Keratinocyte (primary cell): ENCODE data around the gene RBM10. TPM values are rescaled to one million over a fixed set of nuclear protein-coding genes. Genes with fewer than 3 reads are reported as not detected.

Experiments
- DNase-seq: peaks from one replicate; pipeline ENCODE4 v3.0.0-alpha.2; 2011; ENCODE audit warnings: low read depth, missing footprints, low spot score
- FAIRE-seq: peaks from 2 replicates; lab custom pipeline; 2011; peaks lifted over from hg19 to GRCh38; lab: Jason Lieb, UNC
- H2AFZ ChIP-seq: 2 replicates; pipeline ENCODE4 v1.6.0; 2012; ENCODE audit warnings: low read length, control low read depth, inconsistent platforms; ENCODE audit not compliant: control insufficient read depth
- H3K27ac ChIP-seq: 2 replicates; pipeline ENCODE4 v1.5.1; 2011; ENCODE audit warnings: low read length; ENCODE audit not compliant: control insufficient read depth, insufficient read depth
- H3K27me3 ChIP-seq: 3 replicates; pipeline ENCODE4 v1.6.0; 2011; ENCODE audit warnings: low read length; ENCODE audit not compliant: control insufficient read depth, insufficient read depth; ENCODE audit errors: extremely low read depth
- H3K36me3 ChIP-seq, 2 experiments: 2 replicates in 1 of 2; 3 replicates in 1 of 2; pipeline ENCODE4 v1.5.1; 2011; ENCODE audit warnings: low read length in 2 of 2, mild to moderate bottlenecking in 1 of 2; ENCODE audit not compliant: control insufficient read depth in 2 of 2, insufficient read depth in 2 of 2; ENCODE audit errors: extremely low read depth in 1 of 2
- H3K4me1 ChIP-seq: 3 replicates; pipeline ENCODE4 v1.5.1; 2011; ENCODE audit warnings: low read length; ENCODE audit not compliant: control insufficient read depth, insufficient read depth; ENCODE audit errors: extremely low read depth
- H3K4me2 ChIP-seq: 3 replicates; pipeline ENCODE4 v1.6.0; 2011; ENCODE audit warnings: low read depth, low read length; ENCODE audit not compliant: control insufficient read depth, insufficient read depth; ENCODE audit errors: extremely low read depth
- H3K4me3 ChIP-seq, 3 experiments: fragments of 200-600 bp in 1 of 3; sonication (generic) in 1 of 3; 2 replicates in 2 of 3; 3 replicates in 1 of 3; pipeline ENCODE4 v1.5.1; 2011 to 2016; ENCODE audit warnings: low read length in 3 of 3, mild to moderate bottlenecking in 3 of 3, control low read depth in 2 of 3, inconsistent platforms in 1 of 3, low read depth in 1 of 3, mixed read lengths in 1 of 3, mixed run types in 1 of 3, moderate library complexity in 1 of 3; ENCODE audit not compliant: control insufficient read depth in 2 of 3, insufficient read depth in 2 of 3; ENCODE audit errors: extremely low read depth in 1 of 3
- H3K79me2 ChIP-seq: 2 replicates; pipeline ENCODE4 v1.6.0; 2012; ENCODE audit warnings: low read length; ENCODE audit not compliant: control insufficient read depth, insufficient read depth
- H3K9ac ChIP-seq: 3 replicates; pipeline ENCODE4 v1.6.0; 2011; ENCODE audit warnings: low read length; ENCODE audit not compliant: control insufficient read depth, insufficient read depth; ENCODE audit errors: extremely low read depth
- H3K9me1 ChIP-seq: 3 replicates; pipeline ENCODE4 v1.6.0; 2011; ENCODE audit warnings: low read length; ENCODE audit not compliant: control insufficient read depth, insufficient read depth; ENCODE audit errors: extremely low read depth
- H3K9me3 ChIP-seq: 2 replicates; pipeline ENCODE4 v1.5.1; 2012; ENCODE audit warnings: low read depth, low read length; ENCODE audit not compliant: control insufficient read depth
- H4K20me1 ChIP-seq: 3 replicates; pipeline ENCODE4 v1.6.0; 2011; ENCODE audit warnings: low read length; ENCODE audit not compliant: control insufficient read depth, insufficient read depth; ENCODE audit errors: extremely low read depth
- CTCF ChIP-seq, 3 experiments: IDR thresholded peaks in 1 of 3; conservative IDR thresholded peaks in 1 of 3; optimal IDR thresholded peaks in 1 of 3; 2 replicates in 2 of 3; 3 replicates in 1 of 3; pipeline versions ENCODE3 to v1.5.1; 2011; ENCODE audit warnings: low read length in 3 of 3, mild to moderate bottlenecking in 3 of 3, moderate library complexity in 2 of 3, control low read depth in 1 of 3, inconsistent platforms in 1 of 3; ENCODE audit not compliant: insufficient read depth in 2 of 3; ENCODE audit errors: extremely low read depth in 1 of 3
- EZH2 ChIP-seq: IDR thresholded peaks from one replicate; pipeline ENCODE4 v1.6.1; 2012; ENCODE audit warnings: inconsistent platforms, mild to moderate bottlenecking, low read length, moderate library complexity
- dilution Hi-C: fragments of 300-500 bp; cut with MboI; formaldehyde crosslinking; loops from one replicate; pipeline ENCODE4 v1.7.0; 2020; ENCODE audit warnings: low sequenced_read_pairs; ENCODE audit not compliant: extremely low pct_ligation_motif_present
- polyA plus RNA-seq, 5 experiments: library from polyadenylated mRNA; depleted of rRNA in 3 of 5; stranded (reverse) in 3 of 5; stranded (forward) in 1 of 5; unstranded in 1 of 5; fragments of >200 nt; gene quantifications; 1 replicate in 1 of 5; 2 replicates in 3 of 5; 3 replicates in 1 of 5; pipeline versions ENCODE4 v1.2.1 to v1.2.3, GENCODE V29; 2011 to 2012; ENCODE audit warnings: missing spikeins in 2 of 5, low read depth in 1 of 5, low replicate concordance in 1 of 5

The RBM10 gene
- polyA plus RNA-seq, 1 donor (not counting 4 experiments of a cell fraction or from before 2014, with no cell fraction given), result 10.8 TPM

GRCh38 chrX:47156611-47157520 is 11.8 kb downstream of the RBM10 start:
- peaks cover 0 to 3% of the 10 kb centered on the region in 2 experiments for H3K36me3 ChIP-seq
- dilution Hi-C loops, result no loop called here
- no peak for FAIRE-seq

GRCh38 chrX:47158131-47158530 is 13.1 kb downstream of the RBM10 start:
- no peaks in the 10 kb centered on the region for H3K9me3 ChIP-seq
- H3K79me2 ChIP-seq, result peaks cover 43% of the 10 kb centered on the region
- peaks cover 0 to 3% of the 10 kb centered on the region in 2 experiments for H3K36me3 ChIP-seq
- peaks cover 3% of the 10 kb centered on the region for H4K20me1 ChIP-seq
- no peak overlapping the region for H3K4me3 ChIP-seq
- no peaks in the 10 kb centered on the region for H3K4me1 ChIP-seq
- dilution Hi-C loops, result no loop called here
- TF ChIP-seq EZH2 (no peak), CTCF (optimal IDR thresholded peaks at IDR 0.05 in 1 of 3, IDR thresholded peaks at IDR 0.05 in 1 of 3, conservative IDR thresholded peaks at IDR 0.05 in 1 of 3; ENCODE audit: extremely low read depth in 1 of 3, insufficient read depth in 2 of 3, low read length in 3 of 3) (no peak)
- FAIRE-seq, result no peak
- H3K27ac ChIP-seq, result no peak overlapping the region
- H3K9me1 ChIP-seq, result no peaks in the 10 kb centered on the region
- no peak overlapping the region for H3K9ac ChIP-seq
- H2AFZ ChIP-seq, result no peak overlapping the region
- DNase-seq, result no peak
- no peak overlapping the region for H3K4me2 ChIP-seq
- no peaks in the 10 kb centered on the region for H3K27me3 ChIP-seq

More at GRCh38 chrX:47156611-47157520, 11.8 kb downstream of the RBM10 start:
- no peak overlapping the region for H3K4me2 ChIP-seq
- DNase-seq, result no peak
- H3K4me3 ChIP-seq, result no peak overlapping the region
- H3K9me3 ChIP-seq, result no peaks in the 10 kb centered on the region
- no peak overlapping the region for H3K27ac ChIP-seq
- no peak overlapping the region for H3K9ac ChIP-seq
- TF ChIP-seq CTCF (optimal IDR thresholded peaks at IDR 0.05 in 1 of 3, IDR thresholded peaks at IDR 0.05 in 1 of 3, conservative IDR thresholded peaks at IDR 0.05 in 1 of 3; ENCODE audit: extremely low read depth in 1 of 3, insufficient read depth in 2 of 3, low read length in 3 of 3) (no peak), EZH2 (no peak)
- H4K20me1 ChIP-seq, result peaks cover 3% of the 10 kb centered on the region
- peaks cover 51% of the 10 kb centered on the region for H3K79me2 ChIP-seq
- H3K4me1 ChIP-seq, result no peaks in the 10 kb centered on the region
- no peaks in the 10 kb centered on the region for H3K9me1 ChIP-seq
- no peaks in the 10 kb centered on the region for H3K27me3 ChIP-seq
- H2AFZ ChIP-seq, result no peak overlapping the region
